ENCODE measurements around the gene NMT1.

- TF ChIP-seq CTCF (IDR thresholded peaks at IDR 0.05; ENCODE audit: borderline replicate concordance, extremely low read depth, low read length, poor library complexity, severe bottlenecking) (no peak), EZH2 (IDR thresholded peaks at IDR 0.05; ENCODE audit: borderline replicate concordance, low read depth, low read length, severe bottlenecking) (no peak)
These were observed 83.3 kb downstream of the NMT1 start for GRCh38 chr17:45144199-45145034.
